WI38 (cell line): ENCODE results near the gene NR5A1.

ENCODE experiments used
- H3K4me3 ChIP-seq: 2 replicates; pipeline ENCODE4 v1.5.1; 2011; ENCODE audit warnings: low read depth, mild to moderate bottlenecking, control low read depth, low read length
- TF ChIP-seq, protein P1 (sequence below): IDR thresholded peaks from 2 replicates; pipeline ENCODE4 v1.5.1; 2012; ENCODE audit warnings: low read depth, mild to moderate bottlenecking, control low read depth, low read length

The NR5A1 gene

GRCh38 chr9:124530246-124530645 lies 23.0 kb upstream of the NR5A1 start:
- H3K4me3 ChIP-seq, result no peak overlapping the region
- TF ChIP-seq, protein P1, sequence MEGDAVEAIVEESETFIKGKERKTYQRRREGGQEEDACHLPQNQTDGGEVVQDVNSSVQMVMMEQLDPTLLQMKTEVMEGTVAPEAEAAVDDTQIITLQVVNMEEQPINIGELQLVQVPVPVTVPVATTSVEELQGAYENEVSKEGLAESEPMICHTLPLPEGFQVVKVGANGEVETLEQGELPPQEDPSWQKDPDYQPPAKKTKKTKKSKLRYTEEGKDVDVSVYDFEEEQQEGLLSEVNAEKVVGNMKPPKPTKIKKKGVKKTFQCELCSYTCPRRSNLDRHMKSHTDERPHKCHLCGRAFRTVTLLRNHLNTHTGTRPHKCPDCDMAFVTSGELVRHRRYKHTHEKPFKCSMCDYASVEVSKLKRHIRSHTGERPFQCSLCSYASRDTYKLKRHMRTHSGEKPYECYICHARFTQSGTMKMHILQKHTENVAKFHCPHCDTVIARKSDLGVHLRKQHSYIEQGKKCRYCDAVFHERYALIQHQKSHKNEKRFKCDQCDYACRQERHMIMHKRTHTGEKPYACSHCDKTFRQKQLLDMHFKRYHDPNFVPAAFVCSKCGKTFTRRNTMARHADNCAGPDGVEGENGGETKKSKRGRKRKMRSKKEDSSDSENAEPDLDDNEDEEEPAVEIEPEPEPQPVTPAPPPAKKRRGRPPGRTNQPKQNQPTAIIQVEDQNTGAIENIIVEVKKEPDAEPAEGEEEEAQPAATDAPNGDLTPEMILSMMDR, result no peak

- H3K4me3 ChIP-seq, result no peak overlapping the region
- TF ChIP-seq, protein P1, result no peak
Observed at GRCh38 chr9:124527781-124528180, 20.6 kb upstream of the NR5A1 start.

DNA sequence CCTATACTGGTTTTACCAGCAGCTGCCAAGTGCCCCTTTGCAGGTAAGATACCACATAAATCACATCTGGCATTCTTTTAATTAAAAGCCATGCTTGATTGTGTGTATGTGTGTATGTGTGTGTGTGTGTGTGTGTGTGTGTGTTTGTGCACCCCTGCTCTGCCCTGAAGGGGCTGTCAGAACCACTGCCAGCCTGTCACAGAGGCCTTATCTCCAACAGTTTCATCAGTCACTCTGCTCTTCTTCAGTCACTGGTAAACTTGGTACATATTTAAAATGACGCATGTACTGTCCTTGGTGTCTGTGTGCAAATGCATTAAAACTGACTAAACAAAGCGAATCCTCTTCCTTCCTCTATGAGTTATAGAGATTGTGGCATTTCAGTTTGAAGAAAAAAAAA lies 19.0 kb upstream of the NR5A1 start:
- H3K4me3 ChIP-seq, result no peak overlapping the region
- TF ChIP-seq, protein P1, result no peak

- TF ChIP-seq, protein P1, result no peak; the same call in 1 of the 2 replicates
- H3K4me3 ChIP-seq, result no peak overlapping the region
Observed at GRCh38 chr9:124522121-124523098, 15.2 kb upstream of the NR5A1 start.

GRCh38 chr9:124521142-124521541 lies 13.9 kb upstream of the NR5A1 start:
- no peak overlapping the region for H3K4me3 ChIP-seq
- TF ChIP-seq, protein P1, result no peak

DNA sequence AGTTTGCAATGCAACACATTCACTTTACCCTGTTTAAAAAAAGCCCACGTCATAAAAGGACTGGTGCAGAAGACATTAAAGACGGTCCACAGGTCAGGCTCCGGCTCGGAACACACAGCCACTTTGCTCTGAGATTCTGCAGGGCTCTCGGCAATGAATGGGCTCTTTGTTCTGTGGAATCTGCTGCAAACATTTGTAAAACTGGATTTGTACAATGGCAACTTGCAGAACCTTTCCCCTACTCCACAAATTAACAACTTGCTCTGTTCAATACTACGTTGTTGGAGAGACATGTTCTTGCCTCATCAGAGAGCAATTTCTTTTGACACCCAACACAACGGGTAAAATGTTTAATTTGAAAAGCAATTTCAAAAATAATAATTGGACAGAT lies 13.0 kb upstream of the NR5A1 start:
- H3K4me3 ChIP-seq, result no peak overlapping the region
- TF ChIP-seq, protein P1, result no peak

- no peak overlapping the region for H3K4me3 ChIP-seq
- TF ChIP-seq, protein P1, result no peak
Observed at GRCh38 chr9:124518116-124518515, 10.9 kb upstream of the NR5A1 start.
